Omental fat pad (tissue), 4 donors: ENCODE data around the gene CAST. TPM values are rescaled to one million over a fixed set of nuclear protein-coding genes. Genes with fewer than 3 reads are reported as not detected.

Source experiments
- ATAC-seq: fragments of 150-250 bp; one replicate; pipeline ENCODE4 v1.9.1; 2016; ENCODE audit warnings: mild to moderate bottlenecking, moderate library complexity; ENCODE audit not compliant: low FRiP score
- DNase-seq: peaks from one replicate; pipeline ENCODE4 v3.0.0-alpha.2; 2019; ENCODE audit warnings: low spot score
- total RNA-seq, 4 donors: library from RNA; depleted of rRNA; stranded (reverse); fragments of >200 nt; gene quantifications; one replicate each; pipeline ENCODE4 v1.1.0, GENCODE V29; 2016
- TF ChIP-seq, protein P1 (sequence below), 3 donors: fragments of 450-650 bp; IDR thresholded peaks; one replicate each; pipeline ENCODE4 v1.5.1; 2016 to 2017; ENCODE audit warnings: antibody characterized with exemption in 3 of 3, mild to moderate bottlenecking in 3 of 3, moderate library complexity in 2 of 3

The CAST gene
- total RNA-seq, 4 donors from 2014 or later, result 224 to 362 (median 285) TPM

- ATAC-seq (no peak), DNase-seq (no peak)
- TF ChIP-seq, protein P1, sequence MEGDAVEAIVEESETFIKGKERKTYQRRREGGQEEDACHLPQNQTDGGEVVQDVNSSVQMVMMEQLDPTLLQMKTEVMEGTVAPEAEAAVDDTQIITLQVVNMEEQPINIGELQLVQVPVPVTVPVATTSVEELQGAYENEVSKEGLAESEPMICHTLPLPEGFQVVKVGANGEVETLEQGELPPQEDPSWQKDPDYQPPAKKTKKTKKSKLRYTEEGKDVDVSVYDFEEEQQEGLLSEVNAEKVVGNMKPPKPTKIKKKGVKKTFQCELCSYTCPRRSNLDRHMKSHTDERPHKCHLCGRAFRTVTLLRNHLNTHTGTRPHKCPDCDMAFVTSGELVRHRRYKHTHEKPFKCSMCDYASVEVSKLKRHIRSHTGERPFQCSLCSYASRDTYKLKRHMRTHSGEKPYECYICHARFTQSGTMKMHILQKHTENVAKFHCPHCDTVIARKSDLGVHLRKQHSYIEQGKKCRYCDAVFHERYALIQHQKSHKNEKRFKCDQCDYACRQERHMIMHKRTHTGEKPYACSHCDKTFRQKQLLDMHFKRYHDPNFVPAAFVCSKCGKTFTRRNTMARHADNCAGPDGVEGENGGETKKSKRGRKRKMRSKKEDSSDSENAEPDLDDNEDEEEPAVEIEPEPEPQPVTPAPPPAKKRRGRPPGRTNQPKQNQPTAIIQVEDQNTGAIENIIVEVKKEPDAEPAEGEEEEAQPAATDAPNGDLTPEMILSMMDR (IDR thresholded peaks at IDR 0.05), result no peak
Measured at GRCh38 chr5:96808868-96809558, 146.8 kb downstream of the CAST start.

DNA sequence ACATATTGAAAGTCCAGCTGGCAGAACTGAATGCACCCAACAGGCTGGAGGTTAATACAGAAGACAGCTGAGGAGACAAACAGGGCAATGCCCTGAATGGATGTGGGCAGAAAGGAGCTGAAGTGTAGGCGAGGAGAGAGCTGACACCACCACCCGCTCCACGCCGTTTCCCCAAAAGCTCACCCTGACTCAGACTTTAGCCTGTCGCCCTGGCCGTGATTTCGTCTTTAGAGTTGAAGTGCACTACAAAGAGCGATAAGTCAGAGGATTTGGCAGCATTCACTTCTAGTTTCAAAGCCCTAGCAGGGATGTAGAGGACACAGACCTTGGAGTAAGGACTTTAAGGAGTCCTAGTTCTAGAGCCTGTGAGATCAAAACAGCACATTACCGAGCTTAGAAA is 147.7 kb downstream of the CAST start:
- ATAC-seq (no peak), DNase-seq (no peak)
- TF ChIP-seq, protein P1 (IDR thresholded peaks at IDR 0.05), result no peak

GRCh38 chr5:96812851-96813250 is 150.7 kb downstream of the CAST start:
- TF ChIP-seq, protein P1 (IDR thresholded peaks at IDR 0.05), result no peak
- no peak for DNase-seq
- no peak for ATAC-seq

DNA sequence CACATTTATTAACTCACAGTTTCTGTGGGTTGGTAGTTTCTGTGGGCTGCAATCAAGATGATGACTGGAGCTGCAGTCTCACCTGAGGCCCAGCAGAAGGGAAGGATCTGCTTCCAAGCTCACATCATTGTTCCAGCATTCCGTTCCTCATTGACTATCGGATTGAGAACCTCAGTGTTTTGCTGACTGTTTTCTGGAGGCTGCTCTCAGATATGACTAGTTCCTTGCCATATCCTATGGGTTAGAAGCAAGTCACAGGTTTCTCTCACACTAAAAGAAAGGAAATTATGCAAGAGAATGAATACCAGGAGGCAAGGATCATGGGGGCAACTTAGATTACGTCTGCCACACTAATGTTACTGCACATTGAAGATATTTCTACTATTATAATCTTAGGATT is 151.9 kb downstream of the CAST start:
- TF ChIP-seq, protein P1 (IDR thresholded peaks at IDR 0.05), result no peak
- ATAC-seq, result no peak
- DNase-seq, result no peak

DNA sequence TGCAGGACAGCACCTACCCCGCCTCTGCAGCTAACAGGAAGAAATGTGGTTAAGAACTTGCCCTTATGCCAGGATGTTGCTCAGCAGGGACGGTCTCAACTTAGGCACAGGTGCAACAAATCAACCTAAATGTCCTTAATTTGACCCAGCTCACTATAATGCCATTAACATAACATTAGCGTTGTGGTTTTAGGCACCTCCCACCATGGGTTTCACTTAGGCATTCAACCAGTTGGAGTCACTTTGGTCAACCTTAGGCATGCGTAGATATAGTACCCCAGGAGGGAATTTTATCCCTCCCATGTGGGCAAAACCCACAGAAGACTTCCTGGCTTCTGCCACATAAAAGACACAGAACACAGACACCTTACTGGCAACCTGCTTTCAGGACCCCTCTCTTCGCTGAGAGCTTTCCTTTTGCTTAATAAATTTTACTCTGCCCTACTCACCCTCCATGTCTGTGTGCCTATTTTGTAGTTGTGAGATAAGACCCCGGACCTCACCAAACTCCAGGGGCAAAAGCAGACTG is 154.3 kb downstream of the CAST start:
- ATAC-seq (no peak), DNase-seq (no peak)
- TF ChIP-seq, protein P1 (IDR thresholded peaks at IDR 0.05), result no peak

DNA sequence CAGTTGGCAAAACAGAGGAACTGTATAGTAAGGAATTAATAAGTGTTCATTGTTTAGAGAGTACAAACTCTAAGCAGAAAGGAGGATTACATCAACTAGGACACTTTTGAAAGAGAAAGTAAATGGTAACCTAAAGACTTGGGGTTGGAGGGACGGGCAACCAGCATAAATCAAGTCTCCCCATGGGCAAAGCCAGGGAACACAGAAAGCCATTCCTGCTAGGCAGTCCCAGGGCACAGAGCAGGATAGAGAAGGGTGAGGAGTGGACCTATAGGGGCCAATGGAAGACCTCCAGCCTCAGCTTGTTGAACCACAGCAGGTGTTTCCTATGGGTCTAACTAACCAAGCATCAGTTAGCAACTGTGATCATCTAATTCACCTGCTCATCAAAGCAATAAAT is 154.8 kb downstream of the CAST start:
- no peak for ATAC-seq
- TF ChIP-seq, protein P1 (IDR thresholded peaks at IDR 0.05), result no peak
- no peak for DNase-seq

GRCh38 chr5:96817506-96817905 is 155.3 kb downstream of the CAST start:
- ATAC-seq, result no peak
- DNase-seq, result no peak
- TF ChIP-seq, protein P1 (IDR thresholded peaks at IDR 0.05), result no peak
